ENCODE data around the gene FOXP1. TPM values are rescaled to one million over a fixed set of nuclear protein-coding genes. Genes with fewer than 3 reads are reported as not detected.
A peak's percentile ranks its signal among the peaks of the same experiment; 100 is the strongest.

FOXP1 gene
- 65.9 TPM for polyA plus RNA-seq (2013, experiment 1 of 2; ENCODE audit: insufficient read length)
- polyA plus RNA-seq (2013, experiment 2 of 2; ENCODE audit: insufficient read length), result 58.5 TPM

- peak; percentile 80 for DNase-seq
Observed at GRCh38 chr3:71583566-71584393, at the start of gene FOXP1. TSS of gene FOXP1 (minus strand) at chr3:71583728. CDS start at chr3:71198381, 385,347 bp downstream.

GRCh38 chr3:71629711-71630110 lies 46.2 kb upstream of the FOXP1 start:
- DNase-seq, result no peak

GRCh38 chr3:71629289-71629688 lies 45.8 kb upstream of the FOXP1 start:
- peak; percentile 81 for DNase-seq

- peak; percentile 63 for DNase-seq
Observed at GRCh38 chr3:71628522-71628921, 45.0 kb upstream of the FOXP1 start.

GRCh38 chr3:71625676-71626075 lies 42.1 kb upstream of the FOXP1 start:
- no peak for DNase-seq

- no peak for DNase-seq
Observed at GRCh38 chr3:71621825-71622537, 38.5 kb upstream of the FOXP1 start.

- DNase-seq, result no peak
Observed at GRCh38 chr3:71618538-71618937, 35.0 kb upstream of the FOXP1 start.

GRCh38 chr3:71616571-71617021 lies 33.1 kb upstream of the FOXP1 start:
- no peak for DNase-seq

- no peak for DNase-seq
Observed at GRCh38 chr3:71614869-71615268, 31.3 kb upstream of the FOXP1 start.

GRCh38 chr3:71614426-71614825 lies 30.9 kb upstream of the FOXP1 start:
- no peak for DNase-seq

GRCh38 chr3:71611099-71611498 lies 27.6 kb upstream of the FOXP1 start:
- no peak for DNase-seq

GRCh38 chr3:71607364-71607763 lies 23.8 kb upstream of the FOXP1 start:
- DNase-seq, result no peak

- DNase-seq, result no peak
Observed at GRCh38 chr3:71606582-71606981, 23.1 kb upstream of the FOXP1 start.

- DNase-seq, result no peak
Observed at GRCh38 chr3:71602256-71602655, 18.7 kb upstream of the FOXP1 start.

- peak; percentile 84 for DNase-seq
Observed at GRCh38 chr3:71601811-71602210, 18.3 kb upstream of the FOXP1 start.

- DNase-seq, result peak; percentile 35
Observed at GRCh38 chr3:71600646-71601288, 17.2 kb upstream of the FOXP1 start.

GRCh38 chr3:71599416-71599815 lies 15.9 kb upstream of the FOXP1 start:
- DNase-seq, result no peak

GRCh38 chr3:71598292-71598691 lies 14.8 kb upstream of the FOXP1 start:
- DNase-seq, result no peak

- DNase-seq, result no peak
Observed at GRCh38 chr3:71597286-71597685, 13.8 kb upstream of the FOXP1 start.

GRCh38 chr3:71593106-71593505 lies 9.6 kb upstream of the FOXP1 start:
- DNase-seq, result no peak

- peak; percentile 39 for DNase-seq
Observed at GRCh38 chr3:71591101-71591500, 7.6 kb upstream of the FOXP1 start.

- no peak for DNase-seq
Observed at GRCh38 chr3:71589132-71589531, 5.6 kb upstream of the FOXP1 start.

GRCh38 chr3:71587958-71588357 lies 4.4 kb upstream of the FOXP1 start:
- DNase-seq, result no peak
